ENCODE data around the gene PPM1H.

- TF ChIP-seq CTCF (conservative IDR thresholded peaks at IDR 0.05; ENCODE audit: low read length) (no peak), EZH2phosphoT487 (IDR thresholded peaks at IDR 0.05; ENCODE audit: borderline replicate concordance) (no peak)
Observed at GRCh38 chr12:62654326-62655241, 280.4 kb downstream of the PPM1H start.

All from Loucy (cell line).